GM12892 (cell line): ENCODE results near the gene PRRC2B.

Experiments used
- POLR2A ChIP-seq: IDR thresholded peaks from 2 replicates; pipeline ENCODE4 v1.6.1; 2011; ENCODE audit warnings: low read depth, low read length, control low read depth
- POLR2AphosphoS5 ChIP-seq: IDR thresholded peaks from 2 replicates; pipeline ENCODE4 v1.6.1; 2011; ENCODE audit warnings: low read depth, low read length, control low read depth

- TF ChIP-seq POLR2A (no peak), POLR2AphosphoS5 (no peak)
Observed at GRCh38 chr9:131487001-131487400, 93.1 kb downstream of the PRRC2B start.
